ENCODE data around the gene ATRN.

The ATRN gene

GRCh38 chr20:3447321-3447720, 23.5 kb upstream of the ATRN start:
- Histone ChIP-seq H3K9me3 (ENCODE audit: control insufficient read depth in 1 of 2, low read length in 2 of 2) (no peaks in the 10 kb centered on the region), H3K27ac (ENCODE audit: low read length) (no peak overlapping the region), H3K36me3 (ENCODE audit: control insufficient read depth in 1 of 2, insufficient read depth in 2 of 2, low read length in 2 of 2) (no peaks in the 10 kb centered on the region), H3K27me3 (ENCODE audit: low read depth, low read length) (no peaks in the 10 kb centered on the region), H3K4me1 (ENCODE audit: control insufficient read depth in 1 of 2, insufficient read depth in 2 of 2, low read length in 2 of 2) (no peaks in the 10 kb centered on the region), H3K4me3 (ENCODE audit: low read depth in 1 of 2, low read length in 2 of 2) (no peak overlapping the region)

DNA sequence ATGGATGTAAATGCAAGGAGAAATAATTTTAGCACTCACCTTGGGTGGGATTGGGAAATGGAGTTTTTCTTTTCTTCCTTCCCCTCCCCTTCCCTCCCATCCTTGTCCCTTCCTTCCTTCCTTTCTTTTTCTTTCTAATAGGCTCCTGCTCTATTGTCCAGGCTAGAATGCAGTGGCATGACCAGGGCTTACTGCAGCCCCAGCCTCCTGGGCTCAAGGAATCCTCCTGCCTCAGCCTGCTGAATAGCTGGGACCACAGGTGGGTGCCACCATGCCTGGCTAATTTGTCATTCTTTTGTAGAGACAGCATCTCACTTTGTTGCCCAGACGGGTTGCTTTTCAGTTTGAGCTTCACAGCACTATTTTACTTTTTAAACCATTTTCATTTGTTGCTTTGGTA, 21.5 kb upstream of the ATRN start:
- no peak overlapping the region for H3K27ac ChIP-seq (ENCODE audit: low read length)
- H3K9me3 ChIP-seq (ENCODE audit: control insufficient read depth in 1 of 2, low read length in 2 of 2): no peaks in the 10 kb centered on the region
- no peaks in the 10 kb centered on the region for H3K4me1 ChIP-seq (ENCODE audit: control insufficient read depth in 1 of 2, insufficient read depth in 2 of 2, low read length in 2 of 2)
- no peaks in the 10 kb centered on the region for H3K36me3 ChIP-seq (ENCODE audit: control insufficient read depth in 1 of 2, insufficient read depth in 2 of 2, low read length in 2 of 2)
- H3K27me3 ChIP-seq (ENCODE audit: low read depth, low read length): no peaks in the 10 kb centered on the region
- H3K4me3 ChIP-seq (ENCODE audit: low read depth in 1 of 2, low read length in 2 of 2): no peak overlapping the region

DNA sequence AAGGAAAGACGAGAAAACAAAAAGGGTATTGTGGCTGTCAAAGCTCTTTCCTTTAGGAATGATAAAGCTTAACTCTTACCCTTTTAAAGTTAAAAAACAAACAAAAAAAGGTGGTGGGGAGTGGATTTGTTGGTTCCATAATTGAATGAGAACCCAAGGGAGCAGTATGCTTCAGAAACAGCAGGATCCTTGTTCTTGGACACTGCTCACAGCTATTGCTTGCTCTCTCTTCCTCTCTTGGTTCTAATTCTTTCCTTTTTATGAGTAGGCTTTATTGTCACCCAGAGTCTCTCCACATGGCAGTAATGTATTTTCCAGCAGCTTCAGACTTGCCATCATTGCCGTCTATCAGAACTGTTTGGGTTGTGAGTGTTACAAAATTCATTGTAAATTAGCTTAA, 18.7 kb upstream of the ATRN start:
- Histone ChIP-seq H3K36me3 (ENCODE audit: control insufficient read depth in 1 of 2, insufficient read depth in 2 of 2, low read length in 2 of 2) (no peaks in the 10 kb centered on the region), H3K4me3 (ENCODE audit: low read depth in 1 of 2, low read length in 2 of 2) (no peak overlapping the region), H3K9me3 (ENCODE audit: control insufficient read depth in 1 of 2, low read length in 2 of 2) (no peaks in the 10 kb centered on the region), H3K27me3 (ENCODE audit: low read depth, low read length) (no peaks in the 10 kb centered on the region), H3K27ac (ENCODE audit: low read length) (no peak overlapping the region), H3K4me1 (ENCODE audit: control insufficient read depth in 1 of 2, insufficient read depth in 2 of 2, low read length in 2 of 2) (no peaks in the 10 kb centered on the region)

- no peak overlapping the region for H3K4me3 ChIP-seq (ENCODE audit: low read depth in 1 of 2, low read length in 2 of 2)
- H3K36me3 ChIP-seq (ENCODE audit: control insufficient read depth in 1 of 2, insufficient read depth in 2 of 2, low read length in 2 of 2): no peaks in the 10 kb centered on the region
- H3K27ac ChIP-seq (ENCODE audit: low read length): no peak overlapping the region
- H3K27me3 ChIP-seq (ENCODE audit: low read depth, low read length): no peaks in the 10 kb centered on the region
- no peaks in the 10 kb centered on the region for H3K4me1 ChIP-seq (ENCODE audit: control insufficient read depth in 1 of 2, insufficient read depth in 2 of 2, low read length in 2 of 2)
- H3K9me3 ChIP-seq (ENCODE audit: control insufficient read depth in 1 of 2, low read length in 2 of 2): no peaks in the 10 kb centered on the region
Measured at GRCh38 chr20:3452690-3453089, 18.1 kb upstream of the ATRN start.

DNA sequence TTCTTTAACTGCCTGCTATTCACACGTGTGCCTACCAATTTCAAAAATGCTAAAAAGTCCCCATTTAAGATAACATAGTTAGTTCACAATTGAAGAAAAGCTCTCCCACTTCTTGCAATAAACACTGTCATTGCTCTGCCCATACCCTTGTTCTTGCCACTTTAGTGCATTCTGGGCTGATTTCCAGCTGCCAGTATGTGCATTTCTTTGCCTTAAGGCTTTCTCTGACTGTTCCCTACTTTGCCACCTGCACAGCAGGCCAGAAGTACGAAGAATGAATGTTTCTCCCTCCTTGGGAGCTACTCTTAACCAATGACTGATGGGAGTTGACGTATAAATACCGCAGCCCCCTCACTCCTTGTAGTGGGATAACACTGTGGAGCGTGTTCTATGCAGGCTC, 16.0 kb upstream of the ATRN start:
- Histone ChIP-seq H3K36me3 (ENCODE audit: control insufficient read depth in 1 of 2, insufficient read depth in 2 of 2, low read length in 2 of 2) (no peaks in the 10 kb centered on the region), H3K4me1 (ENCODE audit: control insufficient read depth in 1 of 2, insufficient read depth in 2 of 2, low read length in 2 of 2) (no peaks in the 10 kb centered on the region), H3K27ac (ENCODE audit: low read length) (no peak overlapping the region), H3K27me3 (ENCODE audit: low read depth, low read length) (no peaks in the 10 kb centered on the region), H3K9me3 (ENCODE audit: control insufficient read depth in 1 of 2, low read length in 2 of 2) (no peaks in the 10 kb centered on the region), H3K4me3 (ENCODE audit: low read depth in 1 of 2, low read length in 2 of 2) (no peak overlapping the region)

- no peaks in the 10 kb centered on the region for H3K27me3 ChIP-seq (ENCODE audit: low read depth, low read length)
- no peak overlapping the region for H3K27ac ChIP-seq (ENCODE audit: low read length)
- H3K36me3 ChIP-seq (ENCODE audit: control insufficient read depth in 1 of 2, insufficient read depth in 2 of 2, low read length in 2 of 2): no peaks in the 10 kb centered on the region
- H3K4me3 ChIP-seq (ENCODE audit: low read depth in 1 of 2, low read length in 2 of 2): no peak overlapping the region
- no peaks in the 10 kb centered on the region for H3K9me3 ChIP-seq (ENCODE audit: control insufficient read depth in 1 of 2, low read length in 2 of 2)
- no peaks in the 10 kb centered on the region for H3K4me1 ChIP-seq (ENCODE audit: control insufficient read depth in 1 of 2, insufficient read depth in 2 of 2, low read length in 2 of 2)
Measured at GRCh38 chr20:3456648-3457047, 14.2 kb upstream of the ATRN start.

GRCh38 chr20:3459881-3460307, 10.9 kb upstream of the ATRN start:
- H3K4me1 ChIP-seq (ENCODE audit: control insufficient read depth in 1 of 2, insufficient read depth in 2 of 2, low read length in 2 of 2): no peaks in the 10 kb centered on the region
- no peaks in the 10 kb centered on the region for H3K36me3 ChIP-seq (ENCODE audit: control insufficient read depth in 1 of 2, insufficient read depth in 2 of 2, low read length in 2 of 2)
- no peak overlapping the region for H3K4me3 ChIP-seq (ENCODE audit: low read depth in 1 of 2, low read length in 2 of 2)
- no peak overlapping the region for H3K27ac ChIP-seq (ENCODE audit: low read length)
- no peaks in the 10 kb centered on the region for H3K9me3 ChIP-seq (ENCODE audit: control insufficient read depth in 1 of 2, low read length in 2 of 2)
- no peaks in the 10 kb centered on the region for H3K27me3 ChIP-seq (ENCODE audit: low read depth, low read length)

DNA sequence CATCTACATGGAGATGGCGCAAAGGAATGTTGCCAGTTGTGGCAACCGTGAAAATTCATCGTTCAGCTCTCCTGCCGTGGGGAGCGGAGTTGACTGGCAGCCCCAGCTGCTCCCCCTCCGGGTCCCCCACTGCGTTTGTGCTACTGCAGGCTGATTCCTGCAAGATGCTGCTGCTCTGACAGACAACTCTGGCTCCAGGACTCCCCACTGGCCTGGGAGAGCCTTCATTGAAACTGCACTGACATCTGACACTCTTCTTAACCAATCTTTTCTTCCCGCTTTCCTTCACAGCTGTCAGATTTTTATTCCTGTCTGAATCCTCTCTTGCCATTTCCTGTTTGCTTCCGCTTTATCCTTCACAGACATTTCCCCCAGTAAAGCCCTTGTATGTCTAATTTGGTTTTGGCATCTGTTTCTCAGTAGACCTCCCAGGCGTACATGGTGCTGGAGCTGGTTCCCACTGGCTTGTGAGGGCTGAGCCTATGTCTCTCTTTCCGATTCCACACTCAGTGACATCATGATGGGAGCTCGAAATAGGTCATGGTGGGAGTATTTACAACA, 9.5 kb upstream of the ATRN start:
- no peaks in the 10 kb centered on the region for H3K9me3 ChIP-seq (ENCODE audit: control insufficient read depth in 1 of 2, low read length in 2 of 2)
- H3K27ac ChIP-seq (ENCODE audit: low read length): no peak overlapping the region
- H3K4me3 ChIP-seq (ENCODE audit: low read depth in 1 of 2, low read length in 2 of 2): no peak overlapping the region
- no peaks in the 10 kb centered on the region for H3K4me1 ChIP-seq (ENCODE audit: control insufficient read depth in 1 of 2, insufficient read depth in 2 of 2, low read length in 2 of 2)
- H3K27me3 ChIP-seq (ENCODE audit: low read depth, low read length): no peaks in the 10 kb centered on the region
- no peaks in the 10 kb centered on the region for H3K36me3 ChIP-seq (ENCODE audit: control insufficient read depth in 1 of 2, insufficient read depth in 2 of 2, low read length in 2 of 2)

- Histone ChIP-seq H3K27ac (ENCODE audit: low read length) (no peak overlapping the region), H3K27me3 (ENCODE audit: low read depth, low read length) (no peaks in the 10 kb centered on the region), H3K4me1 (ENCODE audit: control insufficient read depth in 1 of 2, insufficient read depth in 2 of 2, low read length in 2 of 2) (no peaks in the 10 kb centered on the region), H3K9me3 (ENCODE audit: control insufficient read depth in 1 of 2, low read length in 2 of 2) (no peaks in the 10 kb centered on the region), H3K36me3 (ENCODE audit: control insufficient read depth in 1 of 2, insufficient read depth in 2 of 2, low read length in 2 of 2) (no peaks in the 10 kb centered on the region), H3K4me3 (ENCODE audit: low read depth in 1 of 2, low read length in 2 of 2) (no peak overlapping the region)
Measured at GRCh38 chr20:3461911-3462677, 8.7 kb upstream of the ATRN start.

GRCh38 chr20:3464166-3464565, 6.7 kb upstream of the ATRN start:
- H3K27ac ChIP-seq (ENCODE audit: low read length): no peak overlapping the region
- no peak overlapping the region for H3K4me3 ChIP-seq (ENCODE audit: low read depth in 1 of 2, low read length in 2 of 2)
- no peaks in the 10 kb centered on the region for H3K36me3 ChIP-seq (ENCODE audit: control insufficient read depth in 1 of 2, insufficient read depth in 2 of 2, low read length in 2 of 2)
- H3K27me3 ChIP-seq (ENCODE audit: low read depth, low read length): no peaks in the 10 kb centered on the region
- H3K9me3 ChIP-seq (ENCODE audit: control insufficient read depth in 1 of 2, low read length in 2 of 2): no peaks in the 10 kb centered on the region
- no peaks in the 10 kb centered on the region for H3K4me1 ChIP-seq (ENCODE audit: control insufficient read depth in 1 of 2, insufficient read depth in 2 of 2, low read length in 2 of 2)

- Histone ChIP-seq H3K4me3 (ENCODE audit: low read depth in 1 of 2, low read length in 2 of 2) (no peak overlapping the region), H3K9me3 (ENCODE audit: control insufficient read depth in 1 of 2, low read length in 2 of 2) (no peaks in the 10 kb centered on the region), H3K4me1 (ENCODE audit: control insufficient read depth in 1 of 2, insufficient read depth in 2 of 2, low read length in 2 of 2) (no peaks in the 10 kb centered on the region), H3K36me3 (ENCODE audit: control insufficient read depth in 1 of 2, insufficient read depth in 2 of 2, low read length in 2 of 2) (no peaks in the 10 kb centered on the region), H3K27ac (ENCODE audit: low read length) (no peak overlapping the region), H3K27me3 (ENCODE audit: low read depth, low read length) (no peaks in the 10 kb centered on the region)
Measured at GRCh38 chr20:3465301-3465700, 5.5 kb upstream of the ATRN start.

GRCh38 chr20:3470208-3470626, 601 bp upstream of the ATRN start:
- H3K36me3 ChIP-seq (ENCODE audit: control insufficient read depth in 1 of 2, insufficient read depth in 2 of 2, low read length in 2 of 2): no peaks in the 10 kb centered on the region

More at GRCh38 chr20:3470208-3470626, 601 bp upstream of the ATRN start:
- Histone ChIP-seq H3K4me1 (ENCODE audit: control insufficient read depth in 1 of 2, insufficient read depth in 2 of 2, low read length in 2 of 2) (peaks cover 19 to 26% of the 10 kb centered on the region in 2 donors), H3K27ac (ENCODE audit: low read length) (peak overlapping the region; percentile 77), H3K27me3 (ENCODE audit: low read depth, low read length) (no peaks in the 10 kb centered on the region), H3K9me3 (ENCODE audit: control insufficient read depth in 1 of 2, low read length in 2 of 2) (no peaks in the 10 kb centered on the region), H3K4me3 (ENCODE audit: low read depth in 1 of 2, low read length in 2 of 2) (peak overlapping the region; percentile 83 to 99)

All from muscle layer of duodenum (tissue), 2 donors.